ENCODE results near the gene OR10A7.

- TF ChIP-seq CTCF (IDR thresholded peaks at IDR 0.05): no peak
- no peak for TF ChIP-seq EP300 (IDR thresholded peaks at IDR 0.05)
- TF ChIP-seq POLR2AphosphoS5 (IDR thresholded peaks at IDR 0.05): no peak
- no peak for TF ChIP-seq POLR2A (IDR thresholded peaks at IDR 0.05)
Observed at GRCh38 chr12:55172686-55173085, 48.1 kb upstream of the OR10A7 start.

Data from gastroesophageal sphincter (tissue), 3 donors.